Vagina (tissue), 2 donors: ENCODE results near the gene UQCRC1.

Experiments
- CTCF ChIP-seq, 3 experiments: fragments of 450-650 bp in 2 of 3; fragments of 200-600 bp in 1 of 3; sonication (generic) in 1 of 3; IDR thresholded peaks; one replicate each; pipeline ENCODE4 v1.5.1; 2017 to 2019; ENCODE audit warnings: antibody characterized with exemption in 3 of 3, mild to moderate bottlenecking in 2 of 3, moderate library complexity in 2 of 3
- POLR2A ChIP-seq, 2 donors: fragments of 450-650 bp; IDR thresholded peaks; one replicate each; pipeline ENCODE4 v1.6.1; 2017; ENCODE audit warnings: antibody characterized with exemption in 2 of 2, mild to moderate bottlenecking in 2 of 2, moderate library complexity in 2 of 2

- TF ChIP-seq POLR2A (IDR thresholded peaks at IDR 0.05) (no peak), CTCF (IDR thresholded peaks at IDR 0.05) (no peak)
These were observed 56.1 kb downstream of the UQCRC1 start for GRCh38 chr3:48553361-48553760.
